GM23338 (cell line): ENCODE results near the gene SLC13A5. TPM values are rescaled to one million over a fixed set of nuclear protein-coding genes. Genes with fewer than 3 reads are reported as not detected.

ENCODE experiments used
- ATAC-seq: fragments of 200-7000 bp; cut with Tn5 transposase; 3 replicates; pipeline ENCODE4 v1.9.1; 2020
- DNase-seq: peaks from one replicate; pipeline ENCODE4 v3.0.0-alpha.2; 2015; ENCODE audit warnings: low spot score
- H2AFZ ChIP-seq: fragments of 200-600 bp; sonication (generic); 2 replicates; pipeline ENCODE4 v1.8.0; 2016; ENCODE audit warnings: antibody characterized with exemption, mild to moderate bottlenecking, moderate library complexity
- H3F3A ChIP-seq: fragments of 200-600 bp; sonication (generic); replicated peaks from 2 replicates; pipeline ENCODE4 v1.8.0; 2017; ENCODE audit warnings: antibody characterized with exemption, mixed run types, low read depth
- H3K27ac ChIP-seq: fragments of 200-600 bp; sonication (generic); 2 replicates; pipeline ENCODE4 v1.6.1; 2016; ENCODE audit warnings: low read depth
- H3K27me3 ChIP-seq: fragments of 200-600 bp; sonication (generic); 2 replicates; pipeline ENCODE4 v1.8.0; 2016; ENCODE audit warnings: mild to moderate bottlenecking, mixed run types, moderate library complexity; ENCODE audit not compliant: insufficient read depth
- H3K36me3 ChIP-seq: fragments of 200-600 bp; sonication (generic); 2 replicates; pipeline ENCODE4 v1.8.0; 2016; ENCODE audit warnings: mild to moderate bottlenecking; ENCODE audit not compliant: insufficient read depth
- H3K4me1 ChIP-seq: fragments of 200-600 bp; sonication (generic); 2 replicates; pipeline ENCODE4 v1.8.0; 2016; ENCODE audit warnings: mild to moderate bottlenecking, moderate library complexity; ENCODE audit not compliant: insufficient read depth
- H3K4me2 ChIP-seq: fragments of 200-600 bp; sonication (generic); 2 replicates; pipeline ENCODE4 v1.7.1; 2017; ENCODE audit warnings: mixed run types
- H3K4me3 ChIP-seq: fragments of 200-600 bp; sonication (generic); 2 replicates; pipeline ENCODE4 v1.6.1; 2016; ENCODE audit warnings: mixed run types
- H3K79me2 ChIP-seq: fragments of 200-600 bp; sonication (generic); replicated peaks from 2 replicates; pipeline ENCODE4 v1.8.0; 2017; ENCODE audit warnings: mild to moderate bottlenecking; ENCODE audit not compliant: insufficient read depth
- H3K9me2 ChIP-seq: fragments of 200-600 bp; sonication (generic); 2 replicates; pipeline ENCODE4 v1.8.0; 2017; ENCODE audit not compliant: insufficient read depth
- H4K20me1 ChIP-seq: fragments of 200-600 bp; sonication (generic); replicated peaks from 2 replicates; pipeline ENCODE4 v1.8.0; 2017; ENCODE audit warnings: mild to moderate bottlenecking; ENCODE audit not compliant: insufficient read depth
- H3K27ac Mint-ChIP-seq: 2 replicates; pipeline ENCODE4 v1.8.0; 2020; ENCODE audit warnings: inconsistent platforms, mild to moderate bottlenecking, moderate library complexity, mixed read lengths
- H3K27me3 Mint-ChIP-seq: 3 replicates; pipeline ENCODE4 v1.8.0; 2022; ENCODE audit warnings: low read depth, mild to moderate bottlenecking, moderate library complexity, mixed read lengths, inconsistent platforms; ENCODE audit not compliant: insufficient read depth, poor library complexity
- H3K36me3 Mint-ChIP-seq: 3 replicates; pipeline ENCODE4 v1.8.0; 2021; ENCODE audit warnings: low read depth, mild to moderate bottlenecking, inconsistent platforms, moderate library complexity, mixed read lengths
- H3K4me1 Mint-ChIP-seq: 3 replicates; pipeline ENCODE4 v1.8.0; 2020; ENCODE audit warnings: mild to moderate bottlenecking, inconsistent platforms, mixed read lengths
- H3K4me3 Mint-ChIP-seq: 3 replicates; pipeline ENCODE4 v1.8.0; 2021; ENCODE audit warnings: moderate library complexity, mild to moderate bottlenecking, inconsistent platforms, mixed read lengths
- H3K9me3 Mint-ChIP-seq: 3 replicates; pipeline ENCODE4 v1.8.0; 2020; ENCODE audit warnings: moderate library complexity, mild to moderate bottlenecking, inconsistent platforms, mixed read lengths
- ETS1 ChIP-seq: IDR thresholded peaks from 2 replicates; pipeline ENCODE4 v1.6.1; 2016; ENCODE audit warnings: antibody characterized with exemption
- EZH2 ChIP-seq: fragments of 200-600 bp; sonication (generic); IDR thresholded peaks from one replicate; pipeline ENCODE4 v1.8.0; 2017; ENCODE audit warnings: antibody characterized with exemption, mild to moderate bottlenecking, low read depth; ENCODE audit not compliant: unreplicated experiment
- JUNB ChIP-seq: IDR thresholded peaks from one replicate; pipeline ENCODE4 v1.6.1; 2016; ENCODE audit warnings: antibody characterized with exemption; ENCODE audit not compliant: unreplicated experiment
- POLR2AphosphoS5 ChIP-seq: IDR thresholded peaks from 2 replicates; pipeline ENCODE4 v1.6.1; 2016; ENCODE audit warnings: antibody characterized with exemption, low read depth
- STAT1 ChIP-seq: IDR thresholded peaks from one replicate; pipeline ENCODE4 v1.6.1; 2016; ENCODE audit warnings: antibody characterized with exemption; ENCODE audit not compliant: unreplicated experiment
- ZNF331 ChIP-seq: fragments of 250-450 bp; sonication (Bioruptor Pico); IDR thresholded peaks from 2 replicates; pipeline ENCODE4 v1.5.0; 2020; ENCODE audit warnings: low read depth, mild to moderate bottlenecking, moderate library complexity
- polyA plus RNA-seq: library from polyadenylated mRNA; unstranded; fragments of >200 nt; fragmentation: Nextera tagmentation; extraction: Ambion mirVana; gene quantifications from 2 replicates; pipeline ENCODE4 v1.2.1, GENCODE V29; 2016
- total RNA-seq: library from RNA; depleted of rRNA; stranded (reverse); fragments of >200 nt; shearing (Covaris generic); gene quantifications from 2 replicates; pipeline ENCODE4 v1.2.3, GENCODE V29; 2014
- TF ChIP-seq, protein P1 (sequence below): fragments of 250-450 bp; sonication (Bioruptor Pico); IDR thresholded peaks from 2 replicates; pipeline ENCODE4 v1.5.0; 2020; ENCODE audit warnings: mild to moderate bottlenecking, moderate library complexity

Gene SLC13A5
- total and polyA plus RNA-seq, 2 experiments from 2014 or later: 1.2 to 2.3 TPM

DNA sequence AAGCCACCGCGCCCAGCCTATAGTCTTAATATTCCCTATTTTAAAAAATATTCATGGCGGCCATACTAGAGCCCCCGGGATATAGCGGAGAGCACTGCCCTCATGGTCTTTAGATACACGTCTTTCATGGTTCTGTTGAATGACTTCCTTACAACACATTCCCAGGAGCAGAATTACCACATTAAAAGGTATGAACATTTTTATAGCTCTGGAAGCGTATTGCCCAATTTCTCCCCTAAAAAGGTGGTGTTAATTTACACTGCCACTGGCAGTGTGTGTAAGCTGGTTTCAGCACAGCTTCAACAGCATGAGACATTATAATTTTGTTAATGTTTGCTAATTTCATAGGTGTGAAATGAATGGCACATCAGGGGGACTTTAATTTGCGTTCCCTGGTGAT is 42.6 kb downstream of the SLC13A5 start (continued):
- TF ChIP-seq EZH2 (no peak), ETS1 (no peak), POLR2AphosphoS5 (no peak), STAT1 (no peak), ZNF331 (CRISPR knock-in tag) (no peak), JUNB (no peak)
- TF ChIP-seq, protein P1, sequence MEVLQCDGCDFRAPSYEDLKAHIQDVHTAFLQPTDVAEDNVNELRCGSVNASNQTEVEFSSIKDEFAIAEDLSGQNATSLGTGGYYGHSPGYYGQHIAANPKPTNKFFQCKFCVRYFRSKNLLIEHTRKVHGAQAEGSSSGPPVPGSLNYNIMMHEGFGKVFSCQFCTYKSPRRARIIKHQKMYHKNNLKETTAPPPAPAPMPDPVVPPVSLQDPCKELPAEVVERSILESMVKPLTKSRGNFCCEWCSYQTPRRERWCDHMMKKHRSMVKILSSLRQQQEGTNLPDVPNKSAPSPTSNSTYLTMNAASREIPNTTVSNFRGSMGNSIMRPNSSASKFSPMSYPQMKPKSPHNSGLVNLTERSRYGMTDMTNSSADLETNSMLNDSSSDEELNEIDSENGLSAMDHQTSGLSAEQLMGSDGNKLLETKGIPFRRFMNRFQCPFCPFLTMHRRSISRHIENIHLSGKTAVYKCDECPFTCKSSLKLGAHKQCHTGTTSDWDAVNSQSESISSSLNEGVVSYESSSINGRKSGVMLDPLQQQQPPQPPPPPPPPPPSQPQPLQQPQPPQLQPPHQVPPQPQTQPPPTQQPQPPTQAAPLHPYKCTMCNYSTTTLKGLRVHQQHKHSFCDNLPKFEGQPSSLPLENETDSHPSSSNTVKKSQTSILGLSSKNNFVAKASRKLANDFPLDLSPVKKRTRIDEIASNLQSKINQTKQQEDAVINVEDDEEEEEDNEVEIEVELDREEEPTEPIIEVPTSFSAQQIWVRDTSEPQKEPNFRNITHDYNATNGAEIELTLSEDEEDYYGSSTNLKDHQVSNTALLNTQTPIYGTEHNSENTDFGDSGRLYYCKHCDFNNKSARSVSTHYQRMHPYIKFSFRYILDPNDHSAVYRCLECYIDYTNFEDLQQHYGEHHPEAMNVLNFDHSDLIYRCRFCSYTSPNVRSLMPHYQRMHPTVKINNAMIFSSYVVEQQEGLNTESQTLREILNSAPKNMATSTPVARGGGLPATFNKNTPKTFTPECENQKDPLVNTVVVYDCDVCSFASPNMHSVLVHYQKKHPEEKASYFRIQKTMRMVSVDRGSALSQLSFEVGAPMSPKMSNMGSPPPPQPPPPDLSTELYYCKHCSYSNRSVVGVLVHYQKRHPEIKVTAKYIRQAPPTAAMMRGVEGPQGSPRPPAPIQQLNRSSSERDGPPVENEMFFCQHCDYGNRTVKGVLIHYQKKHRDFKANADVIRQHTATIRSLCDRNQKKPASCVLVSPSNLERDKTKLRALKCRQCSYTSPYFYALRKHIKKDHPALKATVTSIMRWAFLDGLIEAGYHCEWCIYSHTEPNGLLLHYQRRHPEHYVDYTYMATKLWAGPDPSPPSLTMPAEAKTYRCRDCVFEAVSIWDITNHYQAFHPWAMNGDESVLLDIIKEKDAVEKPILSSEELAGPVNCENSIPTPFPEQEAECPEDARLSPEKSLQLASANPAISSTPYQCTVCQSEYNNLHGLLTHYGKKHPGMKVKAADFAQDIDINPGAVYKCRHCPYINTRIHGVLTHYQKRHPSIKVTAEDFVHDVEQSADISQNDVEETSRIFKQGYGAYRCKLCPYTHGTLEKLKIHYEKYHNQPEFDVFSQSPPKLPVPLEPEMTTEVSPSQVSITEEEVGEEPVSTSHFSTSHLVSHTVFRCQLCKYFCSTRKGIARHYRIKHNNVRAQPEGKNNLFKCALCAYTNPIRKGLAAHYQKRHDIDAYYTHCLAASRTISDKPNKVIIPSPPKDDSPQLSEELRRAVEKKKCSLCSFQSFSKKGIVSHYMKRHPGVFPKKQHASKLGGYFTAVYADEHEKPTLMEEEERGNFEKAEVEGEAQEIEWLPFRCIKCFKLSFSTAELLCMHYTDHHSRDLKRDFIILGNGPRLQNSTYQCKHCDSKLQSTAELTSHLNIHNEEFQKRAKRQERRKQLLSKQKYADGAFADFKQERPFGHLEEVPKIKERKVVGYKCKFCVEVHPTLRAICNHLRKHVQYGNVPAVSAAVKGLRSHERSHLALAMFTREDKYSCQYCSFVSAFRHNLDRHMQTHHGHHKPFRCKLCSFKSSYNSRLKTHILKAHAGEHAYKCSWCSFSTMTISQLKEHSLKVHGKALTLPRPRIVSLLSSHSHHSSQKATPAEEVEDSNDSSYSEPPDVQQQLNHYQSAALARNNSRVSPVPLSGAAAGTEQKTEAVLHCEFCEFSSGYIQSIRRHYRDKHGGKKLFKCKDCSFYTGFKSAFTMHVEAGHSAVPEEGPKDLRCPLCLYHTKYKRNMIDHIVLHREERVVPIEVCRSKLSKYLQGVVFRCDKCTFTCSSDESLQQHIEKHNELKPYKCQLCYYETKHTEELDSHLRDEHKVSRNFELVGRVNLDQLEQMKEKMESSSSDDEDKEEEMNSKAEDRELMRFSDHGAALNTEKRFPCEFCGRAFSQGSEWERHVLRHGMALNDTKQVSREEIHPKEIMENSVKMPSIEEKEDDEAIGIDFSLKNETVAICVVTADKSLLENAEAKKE (CRISPR knock-in tag): no peak

DNA sequence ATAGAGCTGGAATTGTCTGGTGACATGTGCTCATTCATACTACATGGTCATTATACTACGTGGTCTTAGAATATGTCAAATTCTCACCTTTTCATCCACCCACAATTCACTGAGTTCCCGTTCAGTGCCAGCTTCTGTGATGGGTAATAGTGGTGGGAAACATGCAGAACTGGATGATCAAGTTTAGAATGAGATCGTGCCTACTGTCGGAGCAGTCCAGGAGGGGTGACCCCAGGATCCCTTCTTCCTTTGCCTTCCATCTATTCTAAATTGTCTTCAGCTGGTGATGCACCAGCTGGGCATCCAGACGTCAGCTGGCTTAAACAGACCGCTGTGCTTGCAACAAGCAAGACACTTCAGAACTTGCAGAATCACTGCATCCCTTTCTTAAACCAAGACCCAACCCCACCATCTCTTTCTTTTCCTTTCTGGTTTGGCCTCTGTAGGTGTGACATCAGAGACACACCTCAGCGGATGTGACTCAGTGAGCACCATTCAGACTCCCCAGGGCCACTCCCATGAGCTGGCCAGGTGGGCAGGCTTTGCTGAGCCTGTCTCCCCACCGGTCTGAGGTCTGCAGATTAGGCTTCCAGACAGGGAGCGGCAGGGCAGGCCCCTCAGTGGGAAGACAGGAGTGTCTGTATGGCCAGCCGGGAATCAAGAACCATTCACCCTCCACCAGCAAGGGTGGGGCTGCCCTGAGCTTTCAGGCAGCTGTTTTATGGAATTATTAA is 43.5 kb downstream of the SLC13A5 start:
- TF ChIP-seq EZH2: no peak
- peaks cover 8% of the 10 kb centered on the region; the same call in 2 of the 3 replicates for H3K4me1 Mint-ChIP-seq
- peaks cover 7% of the 10 kb centered on the region; the same call in 1 of the 2 replicates for H4K20me1 ChIP-seq

More for the DNA sequence above, 43.5 kb downstream of the SLC13A5 start:
- H3K4me3 Mint-ChIP-seq: no peak overlapping the region
- Histone ChIP-seq H3K79me2 (no peaks in the 10 kb centered on the region), H3K36me3 (no peaks in the 10 kb centered on the region), H3K4me2 (no peak overlapping the region), H3K4me1 (no peaks in the 10 kb centered on the region), H3F3A (no peaks in the 10 kb centered on the region), H3K4me3 (no peak overlapping the region), H2AFZ (no peak overlapping the region), H3K9me2 (no peaks in the 10 kb centered on the region), H3K27ac (no peak overlapping the region), H3K27me3 (peaks cover 12% of the 10 kb centered on the region)
- H3K9me3 Mint-ChIP-seq: no peaks in the 10 kb centered on the region
- no peak for DNase-seq
- H3K27ac Mint-ChIP-seq: no peak overlapping the region
- H3K36me3 Mint-ChIP-seq: no peaks in the 10 kb centered on the region
- no peak for ATAC-seq
- peaks cover 16% of the 10 kb centered on the region for H3K27me3 Mint-ChIP-seq
